ENCODE results near the gene GPR35. TPM values are rescaled to one million over a fixed set of nuclear protein-coding genes. Genes with fewer than 3 reads are reported as not detected.

Gene GPR35, protein sequence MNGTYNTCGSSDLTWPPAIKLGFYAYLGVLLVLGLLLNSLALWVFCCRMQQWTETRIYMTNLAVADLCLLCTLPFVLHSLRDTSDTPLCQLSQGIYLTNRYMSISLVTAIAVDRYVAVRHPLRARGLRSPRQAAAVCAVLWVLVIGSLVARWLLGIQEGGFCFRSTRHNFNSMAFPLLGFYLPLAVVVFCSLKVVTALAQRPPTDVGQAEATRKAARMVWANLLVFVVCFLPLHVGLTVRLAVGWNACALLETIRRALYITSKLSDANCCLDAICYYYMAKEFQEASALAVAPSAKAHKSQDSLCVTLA
- total RNA-seq: under 1 TPM; 0.55 to 0.71 TPM
- polyA plus RNA-seq (2013, experiment 1 of 2): 0.82 TPM
- polyA plus RNA-seq (2013, experiment 2 of 2): 0.75 TPM
- long read RNA-seq, experiment 1: 0 reads
- long read RNA-seq, experiment 2: 0 reads
- long read RNA-seq, experiment 3, partial matches to known transcripts: 0 of 1 reads
- long read RNA-seq, experiment 3, other reads (novel, unspliced or antisense): 0 of 1 reads
- long read RNA-seq, experiment 4: 0 reads

DNA sequence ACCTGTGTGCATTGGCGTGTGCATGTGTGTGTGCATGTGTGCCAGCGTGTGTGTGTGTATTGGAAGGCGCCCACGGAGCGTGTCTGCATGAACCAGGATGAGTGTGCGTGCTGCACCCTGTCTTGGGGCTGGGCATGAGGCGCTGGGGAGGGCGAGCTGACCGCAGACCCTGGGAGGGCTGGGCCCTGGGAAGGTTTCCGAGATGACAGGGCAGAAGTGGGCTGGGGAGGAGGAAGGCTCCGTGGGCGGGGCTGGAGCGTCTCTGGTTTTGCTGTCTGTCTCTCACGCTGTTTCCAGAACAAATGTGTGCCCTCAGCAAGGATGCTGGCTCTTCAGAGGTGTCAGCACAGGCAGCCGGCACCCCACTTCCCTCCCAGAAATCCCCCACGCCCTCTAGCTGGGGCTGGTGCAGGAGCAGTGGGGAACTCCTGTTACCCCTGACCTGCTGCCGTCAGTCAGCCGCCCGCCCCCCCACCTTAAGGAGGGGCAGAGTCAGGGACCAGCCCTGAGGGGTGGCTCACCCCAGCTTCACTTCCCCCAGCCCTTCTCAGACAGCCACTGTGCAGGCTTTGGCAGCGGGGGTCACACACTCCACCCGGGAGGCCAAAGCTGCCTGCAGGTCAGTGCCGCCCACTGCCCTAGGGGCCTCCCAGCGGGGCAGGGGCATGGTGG, at the start of gene GPR35:
Gene GPR35 (plus strand): TSS at position 531 of the 672 bp plus-strand sequence. CDS start 4,473 bp downstream, outside the sequence.
- no peak within 1 kb of the TSS for H3K4me3 Mint-ChIP-seq
- H3K9ac ChIP-seq (ENCODE audit: extremely low read depth, low read length, poor library complexity, severe bottlenecking): no peak within 1 kb of the TSS
- no peaks in the 10 kb centered on the region for H3K36me3 ChIP-seq (ENCODE audit: control insufficient read depth, insufficient read depth, low read length)
- H3K27ac ChIP-seq (ENCODE audit: low read depth, low read length): no peak within 1 kb of the TSS
- H3K36me3 Mint-ChIP-seq (ENCODE audit: low read depth): no peaks in the 10 kb centered on the region
- no peak within 1 kb of the TSS for H3K27ac Mint-ChIP-seq
- DNase-seq: peak; percentile 56
- H3K4me1 Mint-ChIP-seq: peaks cover 3% of the 10 kb centered on the region
- no peaks in the 10 kb centered on the region for H3K4me1 ChIP-seq (ENCODE audit: control insufficient read depth, insufficient read depth, low read length)
- no peaks in the 10 kb centered on the region for H3K9me3 ChIP-seq (ENCODE audit: control insufficient read depth, low read length)
- TF ChIP-seq, protein P1, sequence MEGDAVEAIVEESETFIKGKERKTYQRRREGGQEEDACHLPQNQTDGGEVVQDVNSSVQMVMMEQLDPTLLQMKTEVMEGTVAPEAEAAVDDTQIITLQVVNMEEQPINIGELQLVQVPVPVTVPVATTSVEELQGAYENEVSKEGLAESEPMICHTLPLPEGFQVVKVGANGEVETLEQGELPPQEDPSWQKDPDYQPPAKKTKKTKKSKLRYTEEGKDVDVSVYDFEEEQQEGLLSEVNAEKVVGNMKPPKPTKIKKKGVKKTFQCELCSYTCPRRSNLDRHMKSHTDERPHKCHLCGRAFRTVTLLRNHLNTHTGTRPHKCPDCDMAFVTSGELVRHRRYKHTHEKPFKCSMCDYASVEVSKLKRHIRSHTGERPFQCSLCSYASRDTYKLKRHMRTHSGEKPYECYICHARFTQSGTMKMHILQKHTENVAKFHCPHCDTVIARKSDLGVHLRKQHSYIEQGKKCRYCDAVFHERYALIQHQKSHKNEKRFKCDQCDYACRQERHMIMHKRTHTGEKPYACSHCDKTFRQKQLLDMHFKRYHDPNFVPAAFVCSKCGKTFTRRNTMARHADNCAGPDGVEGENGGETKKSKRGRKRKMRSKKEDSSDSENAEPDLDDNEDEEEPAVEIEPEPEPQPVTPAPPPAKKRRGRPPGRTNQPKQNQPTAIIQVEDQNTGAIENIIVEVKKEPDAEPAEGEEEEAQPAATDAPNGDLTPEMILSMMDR (conservative IDR thresholded peaks at IDR 0.05): no peak
- no peaks in the 10 kb centered on the region for H3K9me3 Mint-ChIP-seq
- no peaks in the 10 kb centered on the region for H3K27me3 ChIP-seq (ENCODE audit: control insufficient read depth, insufficient read depth, low read length, poor library complexity, severe bottlenecking)
- WGBS, 2 experiments (ENCODE audit: insufficient coverage in 1 of 2, insufficient read length in 1 of 2): 67 to 79% methylated on average over 11 to 23 of the region's 23 CpGs
- H3K27me3 Mint-ChIP-seq (ENCODE audit: insufficient read depth): no peaks in the 10 kb centered on the region
- H3K4me3 ChIP-seq (ENCODE audit: low read length): no peak within 1 kb of the TSS

DNA sequence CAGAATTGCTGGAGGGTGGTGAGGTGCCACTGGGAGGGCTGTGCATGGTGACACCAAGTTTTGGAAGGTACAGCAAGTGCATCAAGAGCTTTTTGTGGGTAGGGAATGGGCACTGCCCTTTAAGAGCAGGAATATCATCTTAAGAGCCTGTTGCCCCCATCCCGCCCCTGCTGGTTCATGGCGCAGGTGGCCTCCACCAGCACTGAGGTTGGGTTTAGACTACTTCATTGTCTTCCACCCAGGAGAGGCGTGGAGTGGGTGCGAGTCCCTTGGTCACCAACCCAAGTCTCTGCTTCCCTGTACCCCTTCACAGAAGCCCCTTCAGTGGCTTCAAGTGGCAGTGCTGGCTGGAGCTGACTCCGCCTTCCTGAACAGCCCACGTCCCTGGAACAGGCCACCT, 49.2 kb upstream of the GPR35 start:
- H3K4me1 ChIP-seq (ENCODE audit: control insufficient read depth, insufficient read depth, low read length): no peaks in the 10 kb centered on the region
- Mint-ChIP-seq H3K36me3 (ENCODE audit: low read depth) (no peaks in the 10 kb centered on the region), H3K27me3 (ENCODE audit: insufficient read depth) (no peaks in the 10 kb centered on the region), H3K4me1 (peaks cover 6% of the 10 kb centered on the region), H3K9me3 (no peaks in the 10 kb centered on the region), H3K4me3 (no peak overlapping the region), H3K27ac (no peak overlapping the region)
- no peak overlapping the region for H3K9ac ChIP-seq (ENCODE audit: extremely low read depth, low read length, poor library complexity, severe bottlenecking)
- WGBS, 2 experiments (ENCODE audit: insufficient coverage in 1 of 2, insufficient read length in 1 of 2): 83 to 85% methylated on average over 6 of the region's 6 CpGs
- H3K27ac ChIP-seq (ENCODE audit: low read depth, low read length): no peak overlapping the region
- no peaks in the 10 kb centered on the region for H3K27me3 ChIP-seq (ENCODE audit: control insufficient read depth, insufficient read depth, low read length, poor library complexity, severe bottlenecking)
- TF ChIP-seq, protein P1 (conservative IDR thresholded peaks at IDR 0.05): no peak
- H3K9me3 ChIP-seq (ENCODE audit: control insufficient read depth, low read length): no peaks in the 10 kb centered on the region
- DNase-seq: no peak
- H3K4me3 ChIP-seq (ENCODE audit: low read length): no peak overlapping the region
- no peaks in the 10 kb centered on the region for H3K36me3 ChIP-seq (ENCODE audit: control insufficient read depth, insufficient read depth, low read length)

DNA sequence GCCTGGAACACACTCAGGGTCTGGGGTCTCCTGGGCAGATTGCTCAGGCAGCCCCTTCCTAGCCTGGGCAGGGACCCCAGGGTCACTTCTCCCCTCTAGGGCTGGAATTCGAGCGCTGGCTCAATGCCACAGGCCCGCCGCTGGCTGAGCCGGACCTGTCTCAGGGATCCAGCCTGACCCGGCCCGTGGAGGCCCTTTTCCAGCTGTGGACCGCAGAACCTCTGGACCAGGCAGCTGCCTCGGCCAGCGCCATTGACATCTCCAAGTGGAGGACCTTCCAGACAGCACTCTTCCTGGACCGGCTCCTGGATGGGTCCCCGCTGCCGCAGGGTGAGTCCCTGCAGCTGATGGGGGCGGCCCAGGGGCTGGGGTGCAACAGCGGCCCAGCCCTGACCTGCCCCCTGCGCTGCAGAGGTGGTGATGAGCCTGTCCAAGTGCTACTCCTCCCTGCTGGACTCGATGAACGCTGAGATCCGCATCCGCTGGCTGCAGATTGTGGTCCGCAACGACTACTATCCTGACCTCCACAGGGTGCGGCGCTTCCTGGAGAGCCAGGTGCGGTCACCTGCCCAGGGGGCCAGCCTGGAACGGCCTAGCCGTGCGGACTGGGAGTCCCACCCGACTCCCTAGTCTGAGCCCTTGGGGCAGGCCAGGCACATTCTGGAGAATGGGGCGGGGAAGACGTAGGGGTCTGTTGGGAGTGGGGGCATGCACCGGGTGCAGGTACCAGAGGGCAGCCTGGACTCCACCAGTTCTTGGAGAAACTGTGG, 48.7 kb upstream of the GPR35 start:
- WGBS, 2 experiments (ENCODE audit: insufficient coverage in 1 of 2, insufficient read length in 1 of 2): 93 to 98% methylated on average over 17 to 32 of the region's 32 CpGs
- no peaks in the 10 kb centered on the region for H3K9me3 ChIP-seq (ENCODE audit: control insufficient read depth, low read length)
- Mint-ChIP-seq H3K4me1 (peaks cover 6% of the 10 kb centered on the region), H3K27ac (no peak overlapping the region), H3K9me3 (no peaks in the 10 kb centered on the region), H3K27me3 (ENCODE audit: insufficient read depth) (no peaks in the 10 kb centered on the region), H3K36me3 (ENCODE audit: low read depth) (peaks cover 4% of the 10 kb centered on the region), H3K4me3 (no peak overlapping the region)
- H3K27me3 ChIP-seq (ENCODE audit: control insufficient read depth, insufficient read depth, low read length, poor library complexity, severe bottlenecking): no peaks in the 10 kb centered on the region
- TF ChIP-seq, protein P1 (conservative IDR thresholded peaks at IDR 0.05): no peak
- no peak for DNase-seq
- H3K9ac ChIP-seq (ENCODE audit: extremely low read depth, low read length, poor library complexity, severe bottlenecking): no peak overlapping the region
- no peak overlapping the region for H3K27ac ChIP-seq (ENCODE audit: low read depth, low read length)
- no peak overlapping the region for H3K4me3 ChIP-seq (ENCODE audit: low read length)
- no peaks in the 10 kb centered on the region for H3K36me3 ChIP-seq (ENCODE audit: control insufficient read depth, insufficient read depth, low read length)
- H3K4me1 ChIP-seq (ENCODE audit: control insufficient read depth, insufficient read depth, low read length): no peaks in the 10 kb centered on the region
